ENCODE results near the gene FSTL4. TPM values are rescaled to one million over a fixed set of nuclear protein-coding genes. Genes with fewer than 3 reads are reported as not detected.
"Not testable (repeated sequence)": the region's sequence is repeated elsewhere in the genome, so short reads cannot be mapped to it uniquely, and the experiment has no call there.

Gene FSTL4
- total and polyA plus RNA-seq, 9 donors = 0.07 to 0.22 (median 0.15) TPM; not detected in 4

GRCh38 chr5:133195250-133195649, 417.1 kb downstream of the FSTL4 start:
- no peak overlapping the region for H3K27ac ChIP-seq
- WGBS, 3 donors = 77 to 79% (median 79%) methylated on average over 5 of the region's 5 CpGs
- H3K9me3 ChIP-seq = no peaks in the 10 kb centered on the region
- TF ChIP-seq, protein P1, sequence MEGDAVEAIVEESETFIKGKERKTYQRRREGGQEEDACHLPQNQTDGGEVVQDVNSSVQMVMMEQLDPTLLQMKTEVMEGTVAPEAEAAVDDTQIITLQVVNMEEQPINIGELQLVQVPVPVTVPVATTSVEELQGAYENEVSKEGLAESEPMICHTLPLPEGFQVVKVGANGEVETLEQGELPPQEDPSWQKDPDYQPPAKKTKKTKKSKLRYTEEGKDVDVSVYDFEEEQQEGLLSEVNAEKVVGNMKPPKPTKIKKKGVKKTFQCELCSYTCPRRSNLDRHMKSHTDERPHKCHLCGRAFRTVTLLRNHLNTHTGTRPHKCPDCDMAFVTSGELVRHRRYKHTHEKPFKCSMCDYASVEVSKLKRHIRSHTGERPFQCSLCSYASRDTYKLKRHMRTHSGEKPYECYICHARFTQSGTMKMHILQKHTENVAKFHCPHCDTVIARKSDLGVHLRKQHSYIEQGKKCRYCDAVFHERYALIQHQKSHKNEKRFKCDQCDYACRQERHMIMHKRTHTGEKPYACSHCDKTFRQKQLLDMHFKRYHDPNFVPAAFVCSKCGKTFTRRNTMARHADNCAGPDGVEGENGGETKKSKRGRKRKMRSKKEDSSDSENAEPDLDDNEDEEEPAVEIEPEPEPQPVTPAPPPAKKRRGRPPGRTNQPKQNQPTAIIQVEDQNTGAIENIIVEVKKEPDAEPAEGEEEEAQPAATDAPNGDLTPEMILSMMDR (IDR thresholded peaks at IDR 0.05) = no peak
- TF ChIP-seq EP300 (IDR thresholded peaks at IDR 0.05) (no peak), POLR2A (IDR thresholded peaks at IDR 0.05) (no peak)
- H3K36me3 ChIP-seq = no peaks in the 10 kb centered on the region
- H3K4me1 ChIP-seq (ENCODE audit: insufficient read depth) = no peaks in the 10 kb centered on the region
- no peak overlapping the region for H3K4me3 ChIP-seq
- intact Hi-C loops (cut with DNase I) = no loop called here
- H3K27me3 ChIP-seq = no peaks in the 10 kb centered on the region
- no peak for DNase-seq

DNA sequence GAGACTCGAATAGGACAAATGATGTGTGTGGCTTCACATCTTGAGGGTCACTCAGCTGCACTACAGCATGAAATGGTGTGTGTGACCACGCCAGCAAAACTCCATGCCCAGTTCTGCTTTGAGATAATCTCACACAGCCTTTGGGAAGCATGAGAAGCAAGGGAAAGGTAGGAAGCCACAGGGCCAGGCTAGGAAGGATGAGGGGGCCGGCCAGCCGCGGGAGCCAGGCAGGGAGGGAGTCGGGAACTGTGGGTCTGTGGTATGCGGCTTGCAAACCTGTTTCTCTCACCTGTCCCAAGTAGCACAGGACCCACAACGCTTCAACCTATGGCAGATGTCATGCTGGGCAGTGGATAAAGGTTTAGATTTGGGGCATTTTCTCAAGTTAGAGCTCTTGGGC, 418.5 kb downstream of the FSTL4 start:
- Histone ChIP-seq H3K36me3 (no peaks in the 10 kb centered on the region), H3K27me3 (no peaks in the 10 kb centered on the region), H3K9me3 (no peaks in the 10 kb centered on the region), H3K27ac (no peak overlapping the region), H3K4me3 (no peak overlapping the region), H3K4me1 (ENCODE audit: insufficient read depth) (no peaks in the 10 kb centered on the region)
- intact Hi-C loops (cut with DNase I) = no loop called here
- DNase-seq = no peak
- TF ChIP-seq, protein P1 (IDR thresholded peaks at IDR 0.05) = no peak
- no peak for TF ChIP-seq POLR2A (IDR thresholded peaks at IDR 0.05)
- TF ChIP-seq EP300 (IDR thresholded peaks at IDR 0.05) = no peak
- 65 to 66% (median 66%) methylated on average over 8 of the region's 8 CpGs for WGBS, 3 donors

DNA sequence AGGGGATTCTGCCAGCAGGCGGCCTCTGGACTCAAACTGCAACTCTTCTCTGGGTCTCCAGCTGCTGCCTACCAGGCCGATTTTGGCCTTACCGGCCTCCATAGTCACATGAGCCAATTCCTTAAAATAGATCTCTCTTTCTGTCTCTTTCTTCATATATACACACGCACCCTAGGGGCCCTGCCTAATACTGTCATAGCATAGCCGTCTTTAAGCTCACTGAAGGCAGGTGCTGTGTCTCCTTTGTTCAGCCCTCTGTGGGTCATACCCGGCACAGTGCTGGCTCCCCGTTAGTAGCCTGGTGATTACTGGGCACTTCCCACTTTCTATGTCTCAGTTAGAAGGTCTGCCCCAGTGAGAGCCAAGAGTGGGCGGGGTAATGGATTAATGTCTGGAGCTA, 419.6 kb downstream of the FSTL4 start:
- Histone ChIP-seq H3K9me3 (no peaks in the 10 kb centered on the region), H3K27ac (no peak overlapping the region), H3K4me3 (no peak overlapping the region), H3K27me3 (no peaks in the 10 kb centered on the region), H3K4me1 (ENCODE audit: insufficient read depth) (no peaks in the 10 kb centered on the region), H3K36me3 (no peaks in the 10 kb centered on the region)
- intact Hi-C loops (cut with DNase I) = no loop called here
- 81 to 91% (median 90%) methylated on average over 8 of the region's 8 CpGs for WGBS, 3 donors
- DNase-seq = no peak
- TF ChIP-seq POLR2A (IDR thresholded peaks at IDR 0.05) (no peak), EP300 (IDR thresholded peaks at IDR 0.05) (no peak)

DNA sequence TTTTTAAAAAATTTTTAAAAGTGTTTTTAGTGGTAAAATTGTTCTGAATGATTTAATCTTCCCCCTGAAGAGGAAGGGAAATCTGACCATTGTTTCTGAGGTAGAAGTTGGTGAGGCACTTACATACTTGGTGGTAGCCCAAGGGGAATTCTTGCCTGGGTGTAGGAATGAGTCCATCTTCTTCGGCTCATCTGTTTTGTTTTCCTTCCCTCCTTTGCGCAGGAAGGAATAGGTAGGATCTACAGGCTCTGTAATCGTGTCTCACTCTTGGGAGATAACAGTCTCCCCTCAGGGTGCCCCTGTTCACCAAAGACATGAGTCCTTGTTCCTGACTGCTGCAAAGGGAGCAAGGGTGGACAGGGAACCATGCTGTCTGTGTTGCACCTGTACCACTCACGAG, 422.5 kb downstream of the FSTL4 start:
- no peak for DNase-seq
- Histone ChIP-seq H3K36me3 (no peaks in the 10 kb centered on the region), H3K9me3 (no peaks in the 10 kb centered on the region), H3K4me1 (ENCODE audit: insufficient read depth) (no peaks in the 10 kb centered on the region), H3K27ac (no peak overlapping the region), H3K4me3 (no peak overlapping the region), H3K27me3 (no peaks in the 10 kb centered on the region)
- 71 to 75% (median 72%) methylated on average over 4 of the region's 4 CpGs for WGBS, 3 donors
- intact Hi-C loops (cut with DNase I) = no loop called here
- TF ChIP-seq POLR2A (IDR thresholded peaks at IDR 0.05) (no peak), EP300 (IDR thresholded peaks at IDR 0.05) (no peak)
- TF ChIP-seq, protein P1 (IDR thresholded peaks at IDR 0.05) = no peak

DNA sequence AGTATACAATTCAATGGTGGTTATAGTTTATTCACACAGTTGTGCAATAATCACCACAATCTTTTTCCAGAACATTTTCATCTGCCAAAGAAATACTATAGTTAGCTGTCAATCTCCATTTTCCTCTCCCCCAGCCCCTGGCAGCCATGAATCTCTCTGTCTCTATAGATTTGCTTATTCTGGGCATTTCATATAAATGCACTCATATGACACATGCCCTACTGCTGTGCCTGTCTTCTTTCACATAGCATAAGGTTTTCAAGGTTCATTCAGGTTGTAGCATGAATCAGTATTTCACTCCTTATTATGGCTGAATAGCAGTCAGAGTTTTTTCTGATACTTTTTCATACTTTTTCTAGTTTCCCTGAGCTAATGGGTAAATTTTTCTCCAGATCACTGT, 432.9 kb downstream of the FSTL4 start:
- intact Hi-C loops (cut with DNase I) = no loop called here
- no peaks in the 10 kb centered on the region for H3K4me1 ChIP-seq (ENCODE audit: insufficient read depth)
- no peak overlapping the region for H3K27ac ChIP-seq
- H3K27me3 ChIP-seq = no peaks in the 10 kb centered on the region
- TF ChIP-seq POLR2A (IDR thresholded peaks at IDR 0.05) (no peak), EP300 (IDR thresholded peaks at IDR 0.05) (no peak)
- TF ChIP-seq, protein P1 (IDR thresholded peaks at IDR 0.05) = no peak
- no peaks in the 10 kb centered on the region for H3K36me3 ChIP-seq
- no peak overlapping the region for H3K4me3 ChIP-seq
- no peak for DNase-seq
- H3K9me3 ChIP-seq = no peaks in the 10 kb centered on the region

DNA sequence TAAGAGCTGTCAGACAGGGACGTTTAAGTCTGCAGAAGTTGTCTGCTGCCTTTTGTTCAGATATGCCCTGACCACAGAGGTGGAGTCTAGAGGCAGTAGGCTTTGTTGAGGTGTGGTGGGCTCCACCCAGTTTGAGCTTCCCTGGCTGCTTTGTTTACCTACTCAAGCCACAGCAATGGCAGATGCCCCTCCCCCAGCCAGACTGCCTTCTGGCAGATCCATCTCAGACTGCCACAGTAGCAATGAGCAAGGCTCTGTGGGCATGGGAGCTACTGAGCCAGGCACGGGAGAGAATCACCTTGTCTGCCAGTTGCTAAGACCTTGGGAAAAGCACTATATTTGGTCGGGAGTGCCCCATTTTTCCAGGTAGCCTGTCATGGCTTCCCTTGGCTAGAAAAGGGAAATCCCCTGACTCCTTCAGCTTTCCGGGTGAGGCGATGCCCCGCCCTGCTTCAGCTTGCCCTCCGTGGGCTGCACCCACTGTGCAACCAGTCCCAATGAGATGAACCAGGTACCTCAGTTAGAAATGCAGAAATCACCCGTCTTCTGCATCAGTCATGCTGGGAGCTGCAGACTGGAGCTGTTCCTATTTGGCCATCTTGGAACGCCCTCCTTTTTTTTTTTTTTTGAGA, 441.5 kb downstream of the FSTL4 start:
- intact Hi-C loops (cut with DNase I); H3K36me3 ChIP-seq; H3K4me3 ChIP-seq; H3K4me1 ChIP-seq (ENCODE audit: insufficient read depth); H3K27ac ChIP-seq; DNase-seq; H3K9me3 ChIP-seq; H3K27me3 ChIP-seq: not testable (repeated sequence)
- WGBS, 3 donors = 77 to 81% (median 79%) methylated on average over 9 of the region's 9 CpGs

All from ovary (tissue), 9 donors.